Stimulated activated CD8-positive, alpha-beta memory T cell treated with anti-CD3 and anti-CD28 coated beads, Interleukin-4, amount 100 ng/mL, for 4 hours (primary cell): ENCODE measurements around the gene AIRE.
"Not testable (repeated sequence)": the region's sequence is repeated elsewhere in the genome, so short reads cannot be mapped to it uniquely, and the experiment has no call there.

ENCODE experiments used
- DNase-seq, 2 donors: peaks; one replicate each; pipeline ENCODE4 v3.0.0-alpha.2; 2020; ENCODE audit warnings: low read depth in 2 of 2, low spot score in 1 of 2

The AIRE gene

GRCh38 chr21:44265734-44266270 is 19.9 kb upstream of the AIRE start:
- no peak for DNase-seq

- DNase-seq = no peak
Measured at GRCh38 chr21:44267655-44268142, 18.0 kb upstream of the AIRE start.

- DNase-seq = no peak
Measured at GRCh38 chr21:44269090-44269489, 16.6 kb upstream of the AIRE start.

- no peak for DNase-seq
Measured at GRCh38 chr21:44271558-44272283, 14.0 kb upstream of the AIRE start.

GRCh38 chr21:44272284-44272858 is 13.3 kb upstream of the AIRE start:
- no peak for DNase-seq

- no peak for DNase-seq
Measured at GRCh38 chr21:44273046-44273445, 12.6 kb upstream of the AIRE start.

- DNase-seq = no peak
Measured at GRCh38 chr21:44275041-44275440, 10.6 kb upstream of the AIRE start.

- DNase-seq = no peak
Measured at GRCh38 chr21:44279354-44280260, 6.1 kb upstream of the AIRE start.

GRCh38 chr21:44281801-44282200 is 3.9 kb upstream of the AIRE start:
- no peak for DNase-seq

- DNase-seq = no peak
Measured at GRCh38 chr21:44282370-44282769, 3.3 kb upstream of the AIRE start.

- DNase-seq = not testable (repeated sequence)
Measured at GRCh38 chr21:44283211-44283785, 2.4 kb upstream of the AIRE start.

- DNase-seq = no peak
Measured at GRCh38 chr21:44283948-44284347, 1.7 kb upstream of the AIRE start.

- DNase-seq = no peak
Measured at GRCh38 chr21:44286086-44286715, 525 bp downstream of the AIRE start.

GRCh38 chr21:44286716-44287632 is 1.3 kb downstream of the AIRE start:
- DNase-seq = no peak

- no peak for DNase-seq
Measured at GRCh38 chr21:44288251-44289110, 2.8 kb downstream of the AIRE start.

- DNase-seq = no peak
Measured at GRCh38 chr21:44289381-44290010, 3.8 kb downstream of the AIRE start.

- no peak for DNase-seq
Measured at GRCh38 chr21:44290327-44291077, 4.8 kb downstream of the AIRE start.
